ENCODE data around the gene DLGAP4. TPM values are rescaled to one million over a fixed set of nuclear protein-coding genes. Genes with fewer than 3 reads are reported as not detected.
A peak's percentile ranks its signal among the peaks of the same experiment; 100 is the strongest.

The DLGAP4 gene
- total and polyA plus RNA-seq, 2 of the 13 experiments (the other 11 are each of a cell fraction or from before 2014, with no cell fraction given), result 15.2 to 26.7 TPM

GRCh38 chr20:36468149-36469000 lies 162.2 kb downstream of the DLGAP4 start (continued):
- peak; percentile 85 for TF ChIP-seq PRDM10 (CRISPR knock-in tag; IDR thresholded peaks at IDR 0.05; ENCODE audit: low read depth)
- peak; percentile 97 for TF ChIP-seq TARDBP (CRISPR knock-in tag; IDR thresholded peaks at IDR 0.05)
- no peak; the same call in 1 of the 2 replicates for TF ChIP-seq SP4 (CRISPR knock-in tag; IDR thresholded peaks at IDR 0.05)
- peak; percentile 64; the same call in 1 of the 2 replicates for TF ChIP-seq ZNF281 (CRISPR knock-in tag; IDR thresholded peaks at IDR 0.05; ENCODE audit: borderline replicate concordance)
- no peak for TF ChIP-seq ZNF703 (CRISPR knock-in tag; IDR thresholded peaks at IDR 0.05; ENCODE audit: borderline replicate concordance)
- no peak for TF ChIP-seq ZMAT5 (CRISPR knock-in tag; IDR thresholded peaks at IDR 0.05; ENCODE audit: borderline replicate concordance, low read depth)
- TF ChIP-seq SMAD3 (CRISPR knock-in tag; IDR thresholded peaks at IDR 0.05), result 0 out of 2 replicates have a peak, but pooled peaks have one; percentile 35
- TF ChIP-seq SP140L (CRISPR knock-in tag; IDR thresholded peaks at IDR 0.05; ENCODE audit: borderline replicate concordance), result peak; percentile 88; the same call in 1 of the 2 replicates
- peak; percentile 85; the same call in 1 of the 2 replicates for TF ChIP-seq ZNF225 (CRISPR knock-in tag; IDR thresholded peaks at IDR 0.05)
- peak; percentile 87; the same call in 1 of the 2 replicates for TF ChIP-seq FOXK1 (CRISPR knock-in tag; IDR thresholded peaks at IDR 0.05; ENCODE audit: borderline replicate concordance, low read depth)
- peak; percentile 38 for TF ChIP-seq GFI1 (CRISPR knock-in tag; IDR thresholded peaks at IDR 0.05; ENCODE audit: borderline replicate concordance)
- no peak for TF ChIP-seq NFIC (IDR thresholded peaks at IDR 0.05; ENCODE audit: low read length)
- peak; percentile 81 for TF ChIP-seq IKZF4 (CRISPR knock-in tag; IDR thresholded peaks at IDR 0.05; ENCODE audit: borderline replicate concordance, low read depth, not compliant biosample characterization)
- TF ChIP-seq GATAD2A (CRISPR knock-in tag; IDR thresholded peaks at IDR 0.05), result peak; percentile 89
- 0 out of 2 replicates have a peak, but pooled peaks have one; percentile 13 for TF ChIP-seq FOXJ3 (CRISPR knock-in tag; IDR thresholded peaks at IDR 0.05; ENCODE audit: borderline replicate concordance)
- no peak for TF ChIP-seq XBP1 (CRISPR knock-in tag; IDR thresholded peaks at IDR 0.05)
- TF ChIP-seq CTCF (CRISPR knock-in tag; IDR thresholded peaks at IDR 0.05), result peak; percentile 51
- TF ChIP-seq AHR (CRISPR knock-in tag; IDR thresholded peaks at IDR 0.05), result peak; percentile 90; the same call in 1 of the 2 replicates
- no peak for TF ChIP-seq NR2C2 (CRISPR knock-in tag; IDR thresholded peaks at IDR 0.05; ENCODE audit: borderline replicate concordance)
- TF ChIP-seq ZNF768 (CRISPR knock-in tag; IDR thresholded peaks at IDR 0.05), result peak; percentile 48; the same call in 1 of the 2 replicates

Data from HepG2 (cell line).